K562 (cell line): ENCODE data around the gene EHD2. TPM values are rescaled to one million over a fixed set of nuclear protein-coding genes. Genes with fewer than 3 reads are reported as not detected.

Experiments
- ATAC-seq: fragments of 200-7000 bp; cut with Tn5 transposase; 3 replicates; pipeline ENCODE4 v1.9.1; 2020; ENCODE audit warnings: moderate library complexity
- BruUV-seq: library from RNA; stranded (reverse); fragments of 400-500 nt; replicated peaks from 2 replicates; lab custom pipeline; 2021; lab: Mats Ljungman, UMichigan
- CTCF ChIA-PET: fragments of 300-600 bp; formaldehyde crosslinking; extraction: SDS; loops from one replicate; lab custom pipeline; 2021; ENCODE audit warnings: low intra/inter-chr PET ratio; lab: Yijun Ruan, JAX
- POLR2A ChIA-PET: fragments of 300-600, 350-650 bp; sonication (Branson Sonifier 250); formaldehyde crosslinking; extraction: SDS; loops from one replicate; lab custom pipeline; 2021; ENCODE audit warnings: antibody characterized with exemption, inconsistent platforms; lab: Yijun Ruan, JAX
- DNase-seq, 4 experiments: peaks; one replicate each; pipeline versions ENCODE4 v3.0.0 to v3.0.0-alpha.2; 2011 to 2018; ENCODE audit warnings: low spot score in 3 of 4, mixed read lengths in 3 of 4; ENCODE audit errors: extremely low read depth in 1 of 4
- FAIRE-seq: peaks from 2 replicates; lab custom pipeline; 2011; peaks lifted over from hg19 to GRCh38; lab: Jason Lieb, UNC
- H2AFZ ChIP-seq: 2 replicates; pipeline ENCODE4 v1.6.0; 2011; ENCODE audit warnings: low read depth, low read length, control low read depth, inconsistent platforms
- H3K27ac ChIP-seq: fragments of 200-600 bp; 3 replicates; pipeline ENCODE4 v1.8.0; 2011; ENCODE audit warnings: low read depth, mild to moderate bottlenecking, control low read depth, inconsistent platforms, low read length, moderate library complexity, mixed read lengths; ENCODE audit errors: extremely low read depth
- H3K27me3 ChIP-seq, 2 experiments: fragments of 300-600 bp in 1 of 2; 2 replicates in 1 of 2; 3 replicates in 1 of 2; pipeline versions ENCODE4 v1.6.0 to v1.8.0; 2011; ENCODE audit warnings: inconsistent platforms in 2 of 2, low read length in 2 of 2, mild to moderate bottlenecking in 1 of 2, mixed read lengths in 1 of 2, moderate library complexity in 1 of 2; ENCODE audit not compliant: control insufficient read depth in 2 of 2, insufficient read depth in 2 of 2
- H3K36me3 ChIP-seq: fragments of 300-600 bp; 3 replicates; pipeline ENCODE4 v1.8.0; 2011; ENCODE audit warnings: mild to moderate bottlenecking, low read length, inconsistent platforms; ENCODE audit not compliant: control insufficient read depth, insufficient read depth
- H3K4me1 ChIP-seq, 2 experiments: fragments of 200-600 bp in 1 of 2; replicated peaks in 1 of 2; 2 replicates in 1 of 2; 3 replicates in 1 of 2; pipeline versions ENCODE4 v1.5.1 to v1.8.0; 2011; ENCODE audit warnings: inconsistent platforms in 2 of 2, low read length in 2 of 2, mild to moderate bottlenecking in 1 of 2, mixed read lengths in 1 of 2, moderate library complexity in 1 of 2; ENCODE audit not compliant: control insufficient read depth in 2 of 2, insufficient read depth in 2 of 2
- H3K4me2 ChIP-seq: 2 replicates; pipeline ENCODE4 v1.6.1; 2011; ENCODE audit warnings: low read length, control low read depth, inconsistent platforms, mixed read lengths; ENCODE audit not compliant: insufficient read depth
- H3K4me3 ChIP-seq: fragments of 200-600 bp; sonication (generic), shearing (Covaris generic); 2 replicates; pipeline ENCODE4 v1.5.1; 2016; ENCODE audit warnings: control low read depth, inconsistent platforms
- H3K79me2 ChIP-seq: fragments of 200-600 bp; 3 replicates; pipeline ENCODE4 v1.8.0; 2011; ENCODE audit warnings: low read length, inconsistent platforms; ENCODE audit not compliant: control insufficient read depth, insufficient read depth
- H3K9ac ChIP-seq, 2 experiments: 2 replicates each; pipeline versions ENCODE4 v1.6.0 to v1.6.1; 2011; ENCODE audit warnings: low read depth in 2 of 2, low read length in 2 of 2, control low read depth in 1 of 2, inconsistent platforms in 1 of 2, mild to moderate bottlenecking in 1 of 2, mixed read lengths in 1 of 2; ENCODE audit not compliant: insufficient read depth in 1 of 2
- H3K9me1 ChIP-seq: one replicate; pipeline ENCODE4 v1.6.0; 2011; ENCODE audit warnings: inconsistent platforms, mild to moderate bottlenecking, low read length, moderate library complexity; ENCODE audit not compliant: control insufficient read depth, insufficient read depth
- H3K9me3 ChIP-seq: replicated peaks from 2 replicates; pipeline ENCODE4 v1.5.1; 2011; ENCODE audit warnings: low read depth, low read length, inconsistent platforms; ENCODE audit not compliant: control insufficient read depth, insufficient read depth
- H4K20me1 ChIP-seq: replicated peaks from 2 replicates; pipeline ENCODE4 v1.6.1; 2011; ENCODE audit warnings: low read length, inconsistent platforms, mixed read lengths; ENCODE audit not compliant: control insufficient read depth, insufficient read depth
- MCM5 ChIP-seq: fragments of 450-650 bp; IDR thresholded peaks from 2 replicates; pipeline ENCODE4 v1.6.1; 2016; ENCODE audit warnings: low read depth
- NFIC ChIP-seq: fragments of 450-650 bp; IDR thresholded peaks from 2 replicates; pipeline ENCODE4 v1.6.1; 2017; ENCODE audit warnings: mild to moderate bottlenecking, inconsistent platforms
- RBM22 ChIP-seq: fragments of 200-400 bp; formaldehyde crosslinking; IDR thresholded peaks from 2 replicates; pipeline ENCODE4 v1.6.1; 2018; ENCODE audit warnings: low read length, low read depth; ENCODE audit not compliant: poor library complexity, severe bottlenecking
- ZNF121 ChIP-seq: sonication (generic); formaldehyde crosslinking; conservative IDR thresholded peaks from 2 replicates; pipeline ENCODE4 v1.8.0; 2022; ENCODE audit warnings: missing genetic modification reagents
- ZNF584 ChIP-seq: fragments of 200-800 bp; sonication (Bioruptor generic); IDR thresholded peaks from 2 replicates; pipeline ENCODE4 v1.6.1; 2016; ENCODE audit warnings: low read depth, mild to moderate bottlenecking, missing genetic modification characterization, missing compliant biosample characterization
- whole genome bisulfite sequencing: fragments of 100-300 bp; shearing (Covaris generic); methylation state at CpG from one replicate; pipeline ENCODE4 v1.1.6; 2016; ENCODE audit warnings: low coverage, mixed read lengths; ENCODE audit not compliant: insufficient coverage; ENCODE audit errors: missing lambda C conversion rate; 5-methylcytosine and 5-hydroxymethylcytosine counted together
- in situ Hi-C: fragments of 300-500 bp; cut with MboI; formaldehyde crosslinking; loops from 4 replicates; pipeline ENCODE4 v1.15.0; 2018; ENCODE audit warnings: inconsistent platforms, mixed read lengths
- intact Hi-C: fragments of 100-400 bp; cut with micrococcal nuclease; formaldehyde crosslinking; loops from 2 replicates; pipeline ENCODE4 v1.14.2; 2022
- polyA plus RNA-seq, 8 experiments: library from polyadenylated mRNA; depleted of rRNA in 4 of 8; stranded (reverse) in 5 of 8; unstranded in 3 of 8; fragments of >200 nt; fragmentation: Nextera tagmentation in 2 of 8; fragmentation: Illumina TruSeq in 1 of 8; extraction: Ambion mirVana in 2 of 8; extraction: Trizol in 1 of 8; gene quantifications; 2 replicates each; pipeline versions ENCODE4 v1.2.1 to v1.2.3, GENCODE V29; 2011 to 2014; ENCODE audit warnings: inconsistent platforms in 1 of 8, missing spikeins in 1 of 8
- total RNA-seq, 7 experiments: library from RNA; depleted of rRNA in 6 of 7; stranded (reverse); fragments of >200 nt in 6 of 7; fragmentation: Illumina TruSeq in 2 of 7; extraction: Trizol in 2 of 7; gene quantifications; 2 replicates each; pipeline versions ENCODE4 v1.2.1 to v1.2.3, GENCODE V29; 2011 to 2021; ENCODE audit warnings: low replicate concordance in 1 of 7
- TF ChIP-seq, protein P1 (sequence below): sonication (generic); formaldehyde crosslinking; IDR thresholded peaks from 2 replicates; pipeline ENCODE4 v1.8.1; 2023; ENCODE audit warnings: mild to moderate bottlenecking, missing genetic modification reagents
- TF ChIP-seq, protein P2 (sequence below): fragments of 200-800 bp; sonication (Bioruptor generic); IDR thresholded peaks from 2 replicates; pipeline ENCODE4 v1.6.1; 2017; ENCODE audit warnings: missing genetic modification characterization, missing compliant biosample characterization

The EHD2 gene
- total and polyA plus RNA-seq, 9 of the 15 experiments (the other 6 are each of a cell fraction or from before 2014, with no cell fraction given), result 1.7 to 32.2 (median 3.0) TPM

DNA sequence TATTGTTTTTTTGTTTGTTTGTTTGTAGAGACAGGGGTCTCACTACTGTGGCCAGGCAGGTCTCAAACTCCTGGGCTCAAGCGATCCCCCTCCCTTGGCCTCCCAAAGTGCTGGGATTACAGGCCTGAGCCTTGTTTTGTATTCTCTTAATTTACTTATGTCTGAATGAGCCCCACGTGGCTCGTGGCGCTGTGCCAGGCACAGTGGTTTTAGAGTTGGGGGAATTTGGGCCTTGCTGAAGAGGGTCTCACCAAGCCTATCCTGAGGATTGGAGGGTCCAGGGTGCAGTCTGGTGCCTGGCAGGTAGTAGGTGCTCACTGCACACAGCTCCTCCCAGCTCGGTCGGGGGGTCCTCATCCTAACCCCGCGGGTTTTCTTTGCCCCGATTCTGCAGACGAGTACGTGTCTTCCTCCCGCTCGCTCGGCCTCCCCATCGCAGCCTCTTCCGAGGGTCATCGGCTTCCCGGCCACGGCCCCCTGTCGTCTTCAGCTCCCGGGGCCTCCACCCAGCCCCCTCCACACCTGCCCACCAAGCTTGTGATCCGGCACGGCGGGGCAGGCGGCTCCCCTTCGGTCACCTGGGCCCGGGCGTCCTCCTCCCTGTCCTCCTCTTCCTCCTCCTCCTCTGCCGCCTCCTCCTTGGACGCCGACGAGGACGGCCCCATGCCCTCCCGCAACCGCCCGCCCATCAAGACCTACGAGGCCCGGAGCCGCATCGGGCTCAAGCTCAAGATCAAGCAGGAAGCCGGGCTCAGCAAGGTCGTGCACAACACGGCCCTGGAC lies 12.1 kb upstream of the EHD2 start:
- ChIA-PET CTCF (interaction anchor here (2.0 to 5.6 kb wide), 2 partner anchors 42 to 264 kb away, joined by 6 to 79 read pairs; no protein-coding TSS in a partner anchor), POLR2A (no interaction called here)
- WGBS, result 81% methylated on average over 11 of the region's 43 CpGs
- no peaks in the 10 kb centered on the region for H3K79me2 ChIP-seq
- in situ Hi-C loops (no loop called here), intact Hi-C loops (no loop called here)
- H3K9me3 ChIP-seq, result no peaks in the 10 kb centered on the region
- no peak for ATAC-seq
- H3K9ac ChIP-seq, result no peak overlapping the region; a peak in 1 of 4 replicates
- BruUV-seq, result no TSS peak
- no peak overlapping the region for H3K27ac ChIP-seq
- H3K36me3 ChIP-seq, result peaks cover 27% of the 10 kb centered on the region; the same call in 2 of the 3 replicates
- TF ChIP-seq ZNF121 (CRISPR knock-in tag), result 0 out of 2 replicates have a peak, but pooled peaks have one; percentile 24
- TF ChIP-seq NFIC, result peak; percentile 60
- TF ChIP-seq, protein P1, sequence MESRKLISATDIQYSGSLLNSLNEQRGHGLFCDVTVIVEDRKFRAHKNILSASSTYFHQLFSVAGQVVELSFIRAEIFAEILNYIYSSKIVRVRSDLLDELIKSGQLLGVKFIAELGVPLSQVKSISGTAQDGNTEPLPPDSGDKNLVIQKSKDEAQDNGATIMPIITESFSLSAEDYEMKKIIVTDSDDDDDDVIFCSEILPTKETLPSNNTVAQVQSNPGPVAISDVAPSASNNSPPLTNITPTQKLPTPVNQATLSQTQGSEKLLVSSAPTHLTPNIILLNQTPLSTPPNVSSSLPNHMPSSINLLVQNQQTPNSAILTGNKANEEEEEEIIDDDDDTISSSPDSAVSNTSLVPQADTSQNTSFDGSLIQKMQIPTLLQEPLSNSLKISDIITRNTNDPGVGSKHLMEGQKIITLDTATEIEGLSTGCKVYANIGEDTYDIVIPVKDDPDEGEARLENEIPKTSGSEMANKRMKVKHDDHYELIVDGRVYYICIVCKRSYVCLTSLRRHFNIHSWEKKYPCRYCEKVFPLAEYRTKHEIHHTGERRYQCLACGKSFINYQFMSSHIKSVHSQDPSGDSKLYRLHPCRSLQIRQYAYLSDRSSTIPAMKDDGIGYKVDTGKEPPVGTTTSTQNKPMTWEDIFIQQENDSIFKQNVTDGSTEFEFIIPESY (CRISPR knock-in tag), result no peak
- TF ChIP-seq MCM5, result no peak
- TF ChIP-seq RBM22, result no peak
- no peak for TF ChIP-seq ZNF584
- TF ChIP-seq, protein P2, sequence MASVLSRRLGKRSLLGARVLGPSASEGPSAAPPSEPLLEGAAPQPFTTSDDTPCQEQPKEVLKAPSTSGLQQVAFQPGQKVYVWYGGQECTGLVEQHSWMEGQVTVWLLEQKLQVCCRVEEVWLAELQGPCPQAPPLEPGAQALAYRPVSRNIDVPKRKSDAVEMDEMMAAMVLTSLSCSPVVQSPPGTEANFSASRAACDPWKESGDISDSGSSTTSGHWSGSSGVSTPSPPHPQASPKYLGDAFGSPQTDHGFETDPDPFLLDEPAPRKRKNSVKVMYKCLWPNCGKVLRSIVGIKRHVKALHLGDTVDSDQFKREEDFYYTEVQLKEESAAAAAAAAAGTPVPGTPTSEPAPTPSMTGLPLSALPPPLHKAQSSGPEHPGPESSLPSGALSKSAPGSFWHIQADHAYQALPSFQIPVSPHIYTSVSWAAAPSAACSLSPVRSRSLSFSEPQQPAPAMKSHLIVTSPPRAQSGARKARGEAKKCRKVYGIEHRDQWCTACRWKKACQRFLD (CRISPR knock-in tag), result no peak
- no peaks in the 10 kb centered on the region for H3K27me3 ChIP-seq
- H3K9me1 ChIP-seq, result no peaks in the 10 kb centered on the region
- H3K4me2 ChIP-seq, result no peak overlapping the region
- H2AFZ ChIP-seq, result no peak overlapping the region
- no peak for FAIRE-seq
- no peaks in the 10 kb centered on the region for H4K20me1 ChIP-seq
- no peak for DNase-seq
- H3K4me1 ChIP-seq, result peaks cover 0 to 20% of the 10 kb centered on the region in 2 experiments; a peak in 1 of 5 replicates
- H3K4me3 ChIP-seq, result no peak overlapping the region
